ENCODE results near the gene APOBEC3G.

APOBEC3G gene

GRCh38 chr22:39087881-39088684, 11.0 kb downstream of the APOBEC3G start:
- DNase-seq (ENCODE audit: low spot score), result no peak
- in situ Hi-C loops (cut with MboI; ENCODE audit: low pct_unique_long_range_greater_than_20kb, low sequenced_read_pairs, unreplicated experiment), result no loop called here
- TF ChIP-seq CTCF (IDR thresholded peaks at IDR 0.05; ENCODE audit: extremely low read depth, insufficient read depth, missing control alignments), result no peak

- TF ChIP-seq CTCF (IDR thresholded peaks at IDR 0.05; ENCODE audit: extremely low read depth, insufficient read depth, missing control alignments), result no peak
- in situ Hi-C loops (cut with MboI; ENCODE audit: low pct_unique_long_range_greater_than_20kb, low sequenced_read_pairs, unreplicated experiment), result no loop called here
- DNase-seq (ENCODE audit: low spot score), result no peak
Observed at GRCh38 chr22:39088685-39089032, 11.6 kb downstream of the APOBEC3G start.

- no peak for DNase-seq (ENCODE audit: low spot score)
- in situ Hi-C loops (cut with MboI; ENCODE audit: low pct_unique_long_range_greater_than_20kb, low sequenced_read_pairs, unreplicated experiment), result no loop called here
- TF ChIP-seq CTCF (IDR thresholded peaks at IDR 0.05; ENCODE audit: extremely low read depth, insufficient read depth, missing control alignments), result no peak
Observed at GRCh38 chr22:39089928-39090327, 12.9 kb downstream of the APOBEC3G start.

GRCh38 chr22:39090426-39091064, 13.5 kb downstream of the APOBEC3G start:
- in situ Hi-C loops (cut with MboI; ENCODE audit: low pct_unique_long_range_greater_than_20kb, low sequenced_read_pairs, unreplicated experiment), result no loop called here
- DNase-seq (ENCODE audit: low spot score), result no peak
- TF ChIP-seq CTCF (IDR thresholded peaks at IDR 0.05; ENCODE audit: extremely low read depth, insufficient read depth, missing control alignments), result no peak

- no peak for TF ChIP-seq CTCF (IDR thresholded peaks at IDR 0.05; ENCODE audit: extremely low read depth, insufficient read depth, missing control alignments)
- in situ Hi-C loops (cut with MboI; ENCODE audit: low pct_unique_long_range_greater_than_20kb, low sequenced_read_pairs, unreplicated experiment), result no loop called here
- DNase-seq (ENCODE audit: low spot score), result no peak
Observed at GRCh38 chr22:39091126-39092081, 14.3 kb downstream of the APOBEC3G start.

- in situ Hi-C loops (cut with MboI; ENCODE audit: low pct_unique_long_range_greater_than_20kb, low sequenced_read_pairs, unreplicated experiment), result no loop called here
- TF ChIP-seq CTCF (IDR thresholded peaks at IDR 0.05; ENCODE audit: extremely low read depth, insufficient read depth, missing control alignments), result no peak
- DNase-seq (ENCODE audit: low spot score), result peak; percentile 46
Observed at GRCh38 chr22:39092111-39092862, 15.2 kb downstream of the APOBEC3G start.
